ENCODE measurements around the gene DEGS2.

DEGS2 gene

GRCh38 chr14:100132903-100133510, 26.4 kb downstream of the DEGS2 start:
- no peak overlapping the region for H3K4me3 ChIP-seq (ENCODE audit: low read length in 2 of 2)
- H3K27me3 ChIP-seq (ENCODE audit: control insufficient read depth in 2 of 2, insufficient read depth in 2 of 2, low read length in 2 of 2), result no peaks in the 10 kb centered on the region
- peaks cover 12 to 14% of the 10 kb centered on the region in 2 donors for H3K4me1 ChIP-seq (ENCODE audit: control insufficient read depth in 2 of 2, insufficient read depth in 2 of 2, low read length in 2 of 2)
- H3K9me3 ChIP-seq (ENCODE audit: control insufficient read depth in 2 of 2, low read length in 2 of 2), result no peaks in the 10 kb centered on the region
- H3K9ac ChIP-seq (ENCODE audit: low read depth in 1 of 2, low read length in 2 of 2), result no peak overlapping the region
- H3K27ac ChIP-seq (ENCODE audit: low read depth in 2 of 2, low read length in 2 of 2), result no peak overlapping the region
- peaks cover 0 to 33% of the 10 kb centered on the region in 2 donors for H3K36me3 ChIP-seq (ENCODE audit: control insufficient read depth in 2 of 2, insufficient read depth in 2 of 2, low read length in 2 of 2)

GRCh38 chr14:100132161-100132902, 27.1 kb downstream of the DEGS2 start:
- Histone ChIP-seq H3K27ac (ENCODE audit: low read depth in 2 of 2, low read length in 2 of 2) (no peak overlapping the region), H3K4me1 (ENCODE audit: control insufficient read depth in 2 of 2, insufficient read depth in 2 of 2, low read length in 2 of 2) (peaks cover 8 to 14% of the 10 kb centered on the region in 2 donors), H3K4me3 (ENCODE audit: low read length in 2 of 2) (no peak overlapping the region), H3K9ac (ENCODE audit: low read depth in 1 of 2, low read length in 2 of 2) (no peak overlapping the region), H3K9me3 (ENCODE audit: control insufficient read depth in 2 of 2, low read length in 2 of 2) (no peaks in the 10 kb centered on the region), H3K27me3 (ENCODE audit: control insufficient read depth in 2 of 2, insufficient read depth in 2 of 2, low read length in 2 of 2) (no peaks in the 10 kb centered on the region), H3K36me3 (ENCODE audit: control insufficient read depth in 2 of 2, insufficient read depth in 2 of 2, low read length in 2 of 2) (peaks cover 0 to 34% of the 10 kb centered on the region in 2 donors)

- no peak overlapping the region for H3K4me3 ChIP-seq (ENCODE audit: low read length in 2 of 2)
- no peak overlapping the region for H3K27ac ChIP-seq (ENCODE audit: low read depth in 2 of 2, low read length in 2 of 2)
- peaks cover 8 to 14% of the 10 kb centered on the region in 2 donors for H3K4me1 ChIP-seq (ENCODE audit: control insufficient read depth in 2 of 2, insufficient read depth in 2 of 2, low read length in 2 of 2)
- no peaks in the 10 kb centered on the region for H3K9me3 ChIP-seq (ENCODE audit: control insufficient read depth in 2 of 2, low read length in 2 of 2)
- H3K9ac ChIP-seq (ENCODE audit: low read depth in 1 of 2, low read length in 2 of 2), result peak overlapping the region in 1 of 2 donors; percentile 38
- H3K36me3 ChIP-seq (ENCODE audit: control insufficient read depth in 2 of 2, insufficient read depth in 2 of 2, low read length in 2 of 2), result peaks cover 3 to 36% of the 10 kb centered on the region in 2 donors
- no peaks in the 10 kb centered on the region for H3K27me3 ChIP-seq (ENCODE audit: control insufficient read depth in 2 of 2, insufficient read depth in 2 of 2, low read length in 2 of 2)
Observed at GRCh38 chr14:100131181-100131580, 28.3 kb downstream of the DEGS2 start.

GRCh38 chr14:100130521-100130920, 28.9 kb downstream of the DEGS2 start:
- H3K9ac ChIP-seq (ENCODE audit: low read depth in 1 of 2, low read length in 2 of 2), result no peak overlapping the region
- no peaks in the 10 kb centered on the region for H3K27me3 ChIP-seq (ENCODE audit: control insufficient read depth in 2 of 2, insufficient read depth in 2 of 2, low read length in 2 of 2)
- no peak overlapping the region for H3K27ac ChIP-seq (ENCODE audit: low read depth in 2 of 2, low read length in 2 of 2)
- peaks cover 3 to 38% of the 10 kb centered on the region in 2 donors for H3K36me3 ChIP-seq (ENCODE audit: control insufficient read depth in 2 of 2, insufficient read depth in 2 of 2, low read length in 2 of 2)
- peaks cover 8 to 14% of the 10 kb centered on the region in 2 donors for H3K4me1 ChIP-seq (ENCODE audit: control insufficient read depth in 2 of 2, insufficient read depth in 2 of 2, low read length in 2 of 2)
- no peaks in the 10 kb centered on the region for H3K9me3 ChIP-seq (ENCODE audit: control insufficient read depth in 2 of 2, low read length in 2 of 2)
- H3K4me3 ChIP-seq (ENCODE audit: low read length in 2 of 2), result no peak overlapping the region

GRCh38 chr14:100129161-100129589, 30.3 kb downstream of the DEGS2 start:
- no peak overlapping the region for H3K4me3 ChIP-seq (ENCODE audit: low read length in 2 of 2)
- no peaks in the 10 kb centered on the region for H3K9me3 ChIP-seq (ENCODE audit: control insufficient read depth in 2 of 2, low read length in 2 of 2)
- H3K27me3 ChIP-seq (ENCODE audit: control insufficient read depth in 2 of 2, insufficient read depth in 2 of 2, low read length in 2 of 2), result no peaks in the 10 kb centered on the region
- H3K27ac ChIP-seq (ENCODE audit: low read depth in 2 of 2, low read length in 2 of 2), result no peak overlapping the region
- peaks cover 3 to 36% of the 10 kb centered on the region in 2 donors for H3K36me3 ChIP-seq (ENCODE audit: control insufficient read depth in 2 of 2, insufficient read depth in 2 of 2, low read length in 2 of 2)
- peaks cover 9 to 12% of the 10 kb centered on the region in 2 donors for H3K4me1 ChIP-seq (ENCODE audit: control insufficient read depth in 2 of 2, insufficient read depth in 2 of 2, low read length in 2 of 2)
- H3K9ac ChIP-seq (ENCODE audit: low read depth in 1 of 2, low read length in 2 of 2), result no peak overlapping the region

GRCh38 chr14:100128688-100129087, 30.8 kb downstream of the DEGS2 start:
- Histone ChIP-seq H3K4me1 (ENCODE audit: control insufficient read depth in 2 of 2, insufficient read depth in 2 of 2, low read length in 2 of 2) (peaks cover 9 to 12% of the 10 kb centered on the region in 2 donors), H3K9me3 (ENCODE audit: control insufficient read depth in 2 of 2, low read length in 2 of 2) (no peaks in the 10 kb centered on the region), H3K9ac (ENCODE audit: low read depth in 1 of 2, low read length in 2 of 2) (no peak overlapping the region), H3K36me3 (ENCODE audit: control insufficient read depth in 2 of 2, insufficient read depth in 2 of 2, low read length in 2 of 2) (peaks cover 3 to 36% of the 10 kb centered on the region in 2 donors), H3K27me3 (ENCODE audit: control insufficient read depth in 2 of 2, insufficient read depth in 2 of 2, low read length in 2 of 2) (no peaks in the 10 kb centered on the region), H3K4me3 (ENCODE audit: low read length in 2 of 2) (no peak overlapping the region), H3K27ac (ENCODE audit: low read depth in 2 of 2, low read length in 2 of 2) (no peak overlapping the region)

GRCh38 chr14:100127853-100128455, 31.5 kb downstream of the DEGS2 start:
- peaks cover 3 to 32% of the 10 kb centered on the region in 2 donors for H3K36me3 ChIP-seq (ENCODE audit: control insufficient read depth in 2 of 2, insufficient read depth in 2 of 2, low read length in 2 of 2)

GRCh38 chr14:100126401-100126800, 33.0 kb downstream of the DEGS2 start:
- no peaks in the 10 kb centered on the region for H3K27me3 ChIP-seq (ENCODE audit: control insufficient read depth in 2 of 2, insufficient read depth in 2 of 2, low read length in 2 of 2)
- H3K27ac ChIP-seq (ENCODE audit: low read depth in 2 of 2, low read length in 2 of 2), result no peak overlapping the region
- peaks cover 3 to 23% of the 10 kb centered on the region in 2 donors for H3K36me3 ChIP-seq (ENCODE audit: control insufficient read depth in 2 of 2, insufficient read depth in 2 of 2, low read length in 2 of 2)
- H3K4me1 ChIP-seq (ENCODE audit: control insufficient read depth in 2 of 2, insufficient read depth in 2 of 2, low read length in 2 of 2), result peaks cover 6 to 9% of the 10 kb centered on the region in 2 donors
- H3K4me3 ChIP-seq (ENCODE audit: low read length in 2 of 2), result no peak overlapping the region
- no peaks in the 10 kb centered on the region for H3K9me3 ChIP-seq (ENCODE audit: control insufficient read depth in 2 of 2, low read length in 2 of 2)
- no peak overlapping the region for H3K9ac ChIP-seq (ENCODE audit: low read depth in 1 of 2, low read length in 2 of 2)

More at GRCh38 chr14:100127853-100128455, 31.5 kb downstream of the DEGS2 start:
- Histone ChIP-seq H3K4me3 (ENCODE audit: low read length in 2 of 2) (no peak overlapping the region), H3K27me3 (ENCODE audit: control insufficient read depth in 2 of 2, insufficient read depth in 2 of 2, low read length in 2 of 2) (no peaks in the 10 kb centered on the region), H3K4me1 (ENCODE audit: control insufficient read depth in 2 of 2, insufficient read depth in 2 of 2, low read length in 2 of 2) (peaks cover 9 to 12% of the 10 kb centered on the region in 2 donors), H3K9ac (ENCODE audit: low read depth in 1 of 2, low read length in 2 of 2) (no peak overlapping the region), H3K9me3 (ENCODE audit: control insufficient read depth in 2 of 2, low read length in 2 of 2) (no peaks in the 10 kb centered on the region), H3K27ac (ENCODE audit: low read depth in 2 of 2, low read length in 2 of 2) (no peak overlapping the region)

GRCh38 chr14:100124551-100125088, 34.8 kb downstream of the DEGS2 start:
- peaks cover 0 to 4% of the 10 kb centered on the region in 2 donors for H3K4me1 ChIP-seq (ENCODE audit: control insufficient read depth in 2 of 2, insufficient read depth in 2 of 2, low read length in 2 of 2)
- no peak overlapping the region for H3K27ac ChIP-seq (ENCODE audit: low read depth in 2 of 2, low read length in 2 of 2)
- H3K9me3 ChIP-seq (ENCODE audit: control insufficient read depth in 2 of 2, low read length in 2 of 2), result no peaks in the 10 kb centered on the region
- peaks cover 3 to 18% of the 10 kb centered on the region in 2 donors for H3K36me3 ChIP-seq (ENCODE audit: control insufficient read depth in 2 of 2, insufficient read depth in 2 of 2, low read length in 2 of 2)
- no peaks in the 10 kb centered on the region for H3K27me3 ChIP-seq (ENCODE audit: control insufficient read depth in 2 of 2, insufficient read depth in 2 of 2, low read length in 2 of 2)
- H3K9ac ChIP-seq (ENCODE audit: low read depth in 1 of 2, low read length in 2 of 2), result no peak overlapping the region
- H3K4me3 ChIP-seq (ENCODE audit: low read length in 2 of 2), result no peak overlapping the region

- peaks cover 3 to 15% of the 10 kb centered on the region in 2 donors for H3K36me3 ChIP-seq (ENCODE audit: control insufficient read depth in 2 of 2, insufficient read depth in 2 of 2, low read length in 2 of 2)
- no peak overlapping the region for H3K27ac ChIP-seq (ENCODE audit: low read depth in 2 of 2, low read length in 2 of 2)
- no peak overlapping the region for H3K4me3 ChIP-seq (ENCODE audit: low read length in 2 of 2)
- H3K9me3 ChIP-seq (ENCODE audit: control insufficient read depth in 2 of 2, low read length in 2 of 2), result no peaks in the 10 kb centered on the region
- H3K27me3 ChIP-seq (ENCODE audit: control insufficient read depth in 2 of 2, insufficient read depth in 2 of 2, low read length in 2 of 2), result no peaks in the 10 kb centered on the region
- H3K9ac ChIP-seq (ENCODE audit: low read depth in 1 of 2, low read length in 2 of 2), result no peak overlapping the region
- H3K4me1 ChIP-seq (ENCODE audit: control insufficient read depth in 2 of 2, insufficient read depth in 2 of 2, low read length in 2 of 2), result peaks cover 0 to 4% of the 10 kb centered on the region in 2 donors
Observed at GRCh38 chr14:100123618-100124017, 35.8 kb downstream of the DEGS2 start.

Data from mucosa of rectum (tissue), 2 donors.